GM12891 (cell line): ENCODE results near the gene DCANP1.

Experiments
- DNase-seq: peaks from one replicate; pipeline ENCODE4 v3.0.0; 2011; ENCODE audit warnings: low spot score; ENCODE audit not compliant: insufficient read length
- FAIRE-seq: peaks from 2 replicates; lab custom pipeline; 2011; peaks lifted over from hg19 to GRCh38; lab: Jason Lieb, UNC
- PAX5 ChIP-seq: IDR thresholded peaks from 2 replicates; pipeline ENCODE4 v1.6.1; 2011; ENCODE audit warnings: low read length, moderate library complexity, mild to moderate bottlenecking; ENCODE audit not compliant: insufficient read depth, severe bottlenecking
- POLR2A ChIP-seq: IDR thresholded peaks from 2 replicates; pipeline ENCODE4 v1.6.1; 2011; ENCODE audit warnings: low read depth, low read length, control low read depth
- POLR2AphosphoS5 ChIP-seq: IDR thresholded peaks from 2 replicates; pipeline ENCODE4 v1.6.1; 2011; ENCODE audit warnings: low read depth, low read length, control low read depth
- POU2F2 ChIP-seq: IDR thresholded peaks from 2 replicates; pipeline ENCODE4 v1.6.1; 2011; ENCODE audit warnings: low read depth, mild to moderate bottlenecking, control low read depth, low read length, moderate library complexity
- SPI1 ChIP-seq: IDR thresholded peaks from 2 replicates; pipeline ENCODE4 v1.6.1; 2011; ENCODE audit warnings: low read depth, low read length, control low read depth
- TAF1 ChIP-seq: IDR thresholded peaks from 2 replicates; pipeline ENCODE4 v1.6.1; 2011; ENCODE audit warnings: low read depth, low read length, control low read depth

The DCANP1 gene

DNA sequence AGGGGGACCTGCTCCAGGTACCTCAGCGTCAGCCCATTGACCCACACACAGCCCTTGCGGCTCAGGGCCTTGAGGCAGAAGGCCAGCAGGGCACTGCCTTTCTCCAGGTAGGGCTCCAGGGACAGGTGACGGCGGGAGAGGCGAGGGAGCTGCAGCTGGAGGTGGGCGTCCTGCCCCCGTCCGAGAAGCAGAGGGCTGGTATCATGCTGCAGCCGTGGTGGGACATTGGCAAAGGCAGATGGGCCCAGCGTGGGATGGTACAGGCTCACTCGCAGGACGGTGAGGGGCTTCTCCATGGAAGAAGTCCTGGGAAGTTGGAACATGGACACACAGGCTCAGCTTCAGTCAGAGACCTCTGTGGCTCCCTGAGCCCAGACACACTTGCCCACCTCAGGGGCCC is 2.5 kb upstream of the DCANP1 start:
- DNase-seq (no peak), FAIRE-seq (no peak)
- TF ChIP-seq POLR2AphosphoS5 (no peak), POU2F2 (no peak), POLR2A (no peak), SPI1 (no peak), PAX5 (no peak), TAF1 (no peak)

DNA sequence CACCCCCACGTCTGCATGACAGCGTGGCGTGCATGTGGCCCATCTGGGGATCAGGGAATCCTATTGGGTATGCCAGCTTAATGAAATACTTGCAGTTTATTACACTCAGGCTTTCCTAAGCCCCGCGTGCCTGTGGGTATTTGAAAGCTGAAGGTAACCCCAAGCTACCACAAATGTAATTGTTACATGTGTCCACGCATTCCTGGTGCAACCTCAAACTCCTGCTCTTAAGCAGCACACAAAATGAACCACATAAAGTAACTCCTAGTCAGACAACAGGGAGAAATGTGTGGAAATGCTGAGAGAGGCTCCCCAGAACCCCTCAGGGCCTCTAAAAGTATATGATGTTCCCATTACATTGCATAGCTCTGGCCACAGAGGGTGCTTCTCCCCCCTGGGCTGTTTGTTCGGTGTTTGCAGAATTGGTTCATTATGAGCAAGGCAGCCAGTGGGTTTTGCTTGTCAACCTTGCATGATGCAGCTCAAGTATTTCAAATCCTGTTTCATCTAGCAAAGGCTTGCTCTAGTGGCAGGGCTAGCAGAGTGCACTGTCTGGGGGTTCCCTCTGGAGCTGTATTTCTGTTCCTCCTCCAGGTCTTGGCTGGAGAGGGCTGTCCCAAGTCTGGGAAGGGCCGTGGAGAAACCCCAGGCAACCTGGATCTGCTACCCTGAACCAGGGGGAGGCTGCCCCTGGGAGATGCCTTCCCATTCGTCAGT is 1.8 kb upstream of the DCANP1 start:
- TF ChIP-seq POLR2AphosphoS5 (no peak), POLR2A (no peak), PAX5 (no peak), SPI1 (no peak), TAF1 (no peak)
- FAIRE-seq (no peak), DNase-seq (no peak)

DNA sequence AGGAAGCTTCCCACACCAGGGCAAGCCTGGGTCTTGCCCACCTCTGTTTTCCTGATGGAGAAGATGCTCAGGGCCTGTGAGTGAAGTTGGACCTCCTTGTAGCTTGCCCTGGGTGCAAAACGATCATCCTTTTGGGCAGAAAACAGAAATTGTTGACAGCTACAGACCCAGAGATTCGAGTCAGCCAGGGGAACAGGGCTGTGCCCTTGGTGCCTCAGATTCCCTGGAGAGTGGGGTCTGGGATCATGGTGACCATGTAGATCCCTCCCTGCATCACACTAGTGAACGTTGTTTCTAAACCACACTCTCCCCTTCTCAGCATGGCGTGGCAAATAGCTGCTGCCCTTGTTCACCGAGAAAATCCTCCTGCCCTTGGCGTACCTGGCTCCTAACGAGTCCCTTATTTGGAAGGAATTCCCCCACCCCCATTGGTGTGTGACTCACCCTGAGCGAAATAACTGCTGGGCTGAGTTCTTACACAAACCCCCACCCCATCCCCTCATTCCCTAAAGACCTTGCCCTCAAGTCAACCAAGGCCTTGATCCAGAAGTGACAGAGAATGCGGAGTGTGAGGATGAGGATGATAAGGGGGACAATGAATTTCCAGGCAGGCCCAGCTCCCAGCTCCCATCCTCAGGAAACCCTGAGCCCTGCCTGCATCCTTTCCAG is 1.1 kb upstream of the DCANP1 start:
- DNase-seq (no peak), FAIRE-seq (no peak)
- TF ChIP-seq POU2F2, result no peak
- no peak for TF ChIP-seq POLR2AphosphoS5
- no peak for TF ChIP-seq SPI1
- TF ChIP-seq POLR2A, result no peak
- no peak for TF ChIP-seq TAF1
- no peak for TF ChIP-seq PAX5

DNA sequence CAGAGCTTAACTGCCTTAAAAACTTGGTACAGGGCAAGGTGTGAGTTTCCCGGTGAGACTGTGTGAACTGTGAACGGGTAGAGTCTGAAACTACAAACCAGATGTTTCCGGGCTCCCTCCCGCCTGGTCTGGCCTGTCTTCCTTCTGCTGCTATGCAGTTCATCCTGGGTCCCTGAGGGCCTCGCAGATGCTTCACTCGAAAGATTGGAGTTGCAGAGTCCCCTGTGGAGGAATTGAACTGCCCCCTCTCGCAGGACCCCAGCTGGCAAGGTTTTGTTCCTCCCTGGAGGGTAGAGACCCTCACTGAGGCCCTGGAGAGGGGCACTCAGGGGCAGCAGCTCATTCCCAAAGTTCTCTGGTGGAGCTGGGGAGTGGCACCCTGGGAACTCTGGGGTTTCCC is 533 bp downstream of the DCANP1 start:
- FAIRE-seq, result peak; percentile 54
- TF ChIP-seq POU2F2 (no peak), TAF1 (no peak), POLR2AphosphoS5 (no peak), SPI1 (no peak), PAX5 (no peak), POLR2A (no peak)
- DNase-seq, result no peak

DNA sequence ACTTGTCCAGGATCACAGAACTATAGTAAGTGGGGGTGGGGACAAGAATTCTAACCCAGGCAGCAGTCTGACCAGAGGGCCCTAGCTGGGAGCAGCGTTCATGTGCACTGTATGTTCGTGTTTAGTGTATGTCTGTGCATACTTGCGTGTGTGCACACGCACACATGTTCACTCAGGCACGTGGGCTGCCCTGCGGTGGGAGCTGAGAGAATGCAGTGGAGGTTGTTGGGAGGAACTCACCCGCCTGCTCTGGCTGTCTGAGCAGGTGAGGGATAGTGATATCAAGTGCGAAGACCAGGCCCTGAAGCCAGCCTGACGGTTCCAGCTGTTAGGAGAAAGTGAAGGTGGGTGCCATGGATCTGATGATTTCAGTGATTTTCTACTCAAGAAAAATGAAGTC is 942 bp downstream of the DCANP1 start:
- DNase-seq, result no peak
- FAIRE-seq, result no peak
- TF ChIP-seq PAX5 (no peak), SPI1 (no peak), POLR2A (no peak), POU2F2 (no peak)

DNA sequence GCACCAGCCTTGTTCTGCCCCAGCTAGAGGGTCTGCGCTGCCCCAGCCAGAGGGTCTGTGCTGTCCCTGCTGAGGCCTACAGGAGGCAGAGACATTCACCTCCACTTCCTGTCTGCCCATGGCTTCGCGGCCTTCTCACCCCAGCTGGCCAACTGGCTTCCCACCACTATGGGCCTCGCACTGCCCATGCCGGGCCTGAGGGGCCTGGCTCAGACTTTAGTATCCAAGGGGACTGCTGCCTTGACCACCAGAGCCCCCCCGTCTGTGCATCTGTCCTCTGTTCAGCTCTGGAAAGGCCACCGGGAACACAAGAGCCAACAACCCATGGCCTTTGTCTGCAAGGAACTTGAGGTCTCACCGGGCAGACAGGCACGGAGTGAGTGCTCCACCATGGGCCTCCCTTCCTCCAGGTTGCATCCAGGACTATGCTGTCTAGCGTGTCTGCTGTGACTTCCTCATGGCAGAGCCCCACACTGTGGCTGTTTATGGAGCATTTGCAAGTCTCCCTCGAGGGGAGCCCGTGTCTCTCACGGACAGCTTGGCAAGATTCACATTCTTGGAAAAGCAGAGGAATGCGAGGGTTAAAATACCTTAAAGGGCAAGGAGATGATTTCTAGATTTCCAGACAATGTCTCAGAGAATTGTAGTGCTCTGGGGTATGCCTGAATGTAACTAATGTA is 1.7 kb downstream of the DCANP1 start:
- TF ChIP-seq PAX5 (no peak), SPI1 (no peak), POLR2AphosphoS5 (no peak), TAF1 (no peak), POLR2A (no peak), POU2F2 (no peak)
- no peak for FAIRE-seq
- no peak for DNase-seq

DNA sequence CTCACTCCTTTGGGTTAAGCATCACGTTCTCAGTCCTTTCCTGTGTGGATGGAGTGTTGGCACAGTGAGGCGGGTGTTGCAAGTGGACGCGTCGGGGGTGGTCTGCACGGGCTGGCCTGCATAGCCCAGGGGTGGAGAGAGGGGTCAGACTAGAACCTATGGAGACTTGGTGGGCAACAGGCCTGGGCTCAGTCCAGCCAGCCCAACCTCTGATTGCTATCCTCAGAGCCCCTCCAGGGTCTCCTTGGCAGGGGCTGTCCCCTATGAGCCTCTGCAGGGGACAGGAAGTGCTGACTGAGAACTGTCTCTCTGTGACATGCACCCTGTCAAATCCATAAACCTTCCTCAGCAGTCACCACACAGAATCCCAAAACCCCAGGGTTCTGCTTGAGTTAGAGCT is 2.3 kb downstream of the DCANP1 start:
- DNase-seq (no peak), FAIRE-seq (no peak)
- TF ChIP-seq TAF1, result no peak
- TF ChIP-seq POLR2AphosphoS5, result no peak
- no peak for TF ChIP-seq POU2F2
- no peak for TF ChIP-seq POLR2A
- TF ChIP-seq PAX5, result no peak

DNA sequence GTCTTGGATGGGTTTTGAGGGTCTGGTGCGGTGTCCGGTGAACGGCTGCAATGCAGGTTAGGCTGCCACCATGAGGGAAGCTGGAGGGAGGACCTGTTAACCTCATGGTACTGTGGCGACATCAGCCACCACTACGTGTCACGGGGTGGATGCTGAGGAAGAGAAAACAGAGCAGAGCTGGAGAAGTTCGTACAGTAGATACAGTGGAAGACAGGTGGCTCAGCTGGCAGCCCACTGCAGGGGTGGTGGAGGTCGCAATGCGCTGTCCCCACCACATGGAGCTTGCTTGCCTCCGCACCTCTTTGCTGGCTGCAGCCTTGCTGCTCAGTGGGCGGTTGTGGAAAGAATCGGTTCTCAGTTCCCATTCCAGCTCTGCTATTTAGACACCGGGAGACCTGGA is 2.8 kb downstream of the DCANP1 start:
- TF ChIP-seq PAX5 (no peak), SPI1 (no peak), POLR2A (no peak), POLR2AphosphoS5 (no peak), TAF1 (no peak), POU2F2 (no peak)
- FAIRE-seq (no peak), DNase-seq (no peak)

DNA sequence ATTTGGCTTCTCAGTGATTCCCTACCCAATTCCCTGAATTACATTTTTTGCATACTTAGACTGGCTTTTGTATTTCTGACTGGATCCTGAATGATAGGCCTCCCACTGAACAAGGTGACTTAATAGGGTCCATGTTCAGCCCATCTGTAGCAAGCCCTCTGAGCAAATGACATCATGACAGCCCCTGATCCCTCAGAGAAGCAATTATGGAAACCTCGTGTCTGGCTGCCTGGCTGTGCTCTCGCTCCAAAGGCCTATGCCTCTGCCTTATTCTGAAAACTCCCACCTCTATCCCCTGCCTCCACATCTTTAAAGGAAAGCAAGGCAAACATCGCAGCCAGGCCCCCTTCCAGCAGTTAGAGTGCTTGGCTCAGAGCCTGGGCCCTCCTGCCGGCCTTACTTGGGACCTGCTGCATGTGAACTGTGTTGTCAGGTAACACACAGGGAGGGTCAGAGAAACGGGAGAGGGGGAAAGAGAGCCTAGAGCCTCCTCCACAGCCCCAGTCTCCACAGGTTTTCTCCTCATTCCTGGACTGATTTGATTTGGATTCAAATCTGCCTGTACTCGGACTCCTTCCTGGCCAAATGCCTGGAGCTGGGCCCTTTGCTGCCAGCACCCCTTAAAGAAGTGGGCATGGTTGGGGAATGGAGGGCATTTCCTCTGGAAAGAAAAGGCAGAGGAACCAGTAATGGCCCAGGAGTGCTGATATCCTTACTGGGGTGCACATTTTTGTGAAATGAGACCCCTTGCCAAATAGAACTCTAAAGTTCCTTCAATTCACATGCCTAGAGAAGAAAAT is 3.8 kb downstream of the DCANP1 start:
- no peak for DNase-seq
- no peak for FAIRE-seq
- TF ChIP-seq TAF1 (no peak), POLR2A (no peak), PAX5 (no peak), POLR2AphosphoS5 (no peak), POU2F2 (no peak), SPI1 (no peak)
